MV-4-11 (cell line): ENCODE data around the gene TMEM106C.

ENCODE experiments used
- DNase-seq: peaks from one replicate; lab custom pipeline; 2025; lab: John Stamatoyannopoulos, UW

The TMEM106C gene

DNA sequence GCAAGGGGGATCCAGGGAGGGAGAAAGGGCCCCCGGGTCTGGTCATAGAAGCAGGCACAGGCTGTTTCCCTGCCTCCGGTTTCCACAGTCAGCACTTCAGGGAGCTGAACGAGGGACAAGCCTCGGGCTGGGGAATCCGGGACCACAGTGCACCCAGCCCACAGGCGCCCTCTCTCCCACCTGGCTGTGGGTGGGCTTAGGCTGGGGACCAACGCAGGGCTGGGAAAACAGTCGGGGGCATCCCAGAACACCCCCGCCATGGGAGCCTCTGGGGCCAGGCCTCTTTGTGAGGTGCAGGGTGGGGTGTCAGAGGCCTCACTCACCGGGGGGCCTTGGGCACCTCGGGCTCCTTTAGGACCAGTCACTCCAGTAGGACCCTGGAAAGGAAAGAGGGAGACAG, 16.3 kb downstream of the TMEM106C start:
- no peak for DNase-seq

DNA sequence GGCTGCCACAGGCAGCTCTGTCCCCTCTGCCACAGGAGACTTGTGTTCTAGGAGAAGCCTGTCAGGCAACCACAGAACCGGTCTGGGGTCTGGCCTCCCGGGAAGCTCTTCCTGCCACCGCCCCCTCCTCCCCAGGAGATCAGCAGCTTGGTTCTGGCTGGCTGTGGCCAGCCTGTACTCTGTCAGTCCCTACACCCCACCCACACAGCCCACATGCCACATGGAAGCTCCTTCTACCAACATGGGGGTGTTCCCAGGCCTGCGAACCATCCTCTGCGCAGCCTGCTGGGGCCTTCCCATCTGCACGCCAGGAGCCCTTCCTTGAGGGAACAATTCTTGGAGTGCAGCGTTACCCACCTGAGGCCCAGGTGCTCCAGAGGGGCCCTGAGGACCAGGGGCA, 16.8 kb downstream of the TMEM106C start:
- no peak for DNase-seq

DNA sequence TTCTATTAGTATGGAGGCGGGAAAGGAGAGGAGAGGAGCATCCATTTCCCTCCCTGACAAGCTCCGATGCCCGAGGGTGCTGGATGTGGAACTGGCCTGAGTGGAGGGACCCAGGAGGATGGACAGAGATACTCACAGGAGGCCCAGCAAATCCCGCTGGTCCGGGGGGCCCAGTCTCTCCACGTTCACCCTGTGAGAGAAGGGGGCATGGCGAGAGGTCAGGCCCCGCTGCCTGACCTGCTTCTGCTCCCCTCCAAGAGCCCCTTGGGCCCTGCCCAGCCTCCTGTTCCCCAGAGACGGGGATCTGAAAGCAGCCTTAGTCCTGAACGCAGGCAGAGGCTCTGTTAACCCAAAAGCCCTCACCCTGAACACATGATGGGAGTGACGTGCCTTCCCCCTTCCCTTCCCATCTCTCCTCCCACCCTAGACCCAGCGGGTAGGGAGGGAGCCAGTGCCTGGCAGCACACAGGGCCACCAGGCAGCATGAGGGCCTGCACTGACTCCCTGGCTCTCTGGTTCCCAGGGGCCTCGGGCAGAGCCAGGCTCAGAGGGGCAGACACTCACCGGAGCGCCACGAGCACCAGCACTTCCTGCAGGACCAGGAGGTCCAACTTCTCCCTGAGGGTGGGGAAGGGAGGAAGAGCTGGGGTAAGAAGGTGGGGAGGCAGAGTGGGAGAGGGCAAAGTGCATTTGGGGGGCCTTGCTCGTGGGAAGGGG, 17.5 kb downstream of the TMEM106C start:
- DNase-seq = no peak

DNA sequence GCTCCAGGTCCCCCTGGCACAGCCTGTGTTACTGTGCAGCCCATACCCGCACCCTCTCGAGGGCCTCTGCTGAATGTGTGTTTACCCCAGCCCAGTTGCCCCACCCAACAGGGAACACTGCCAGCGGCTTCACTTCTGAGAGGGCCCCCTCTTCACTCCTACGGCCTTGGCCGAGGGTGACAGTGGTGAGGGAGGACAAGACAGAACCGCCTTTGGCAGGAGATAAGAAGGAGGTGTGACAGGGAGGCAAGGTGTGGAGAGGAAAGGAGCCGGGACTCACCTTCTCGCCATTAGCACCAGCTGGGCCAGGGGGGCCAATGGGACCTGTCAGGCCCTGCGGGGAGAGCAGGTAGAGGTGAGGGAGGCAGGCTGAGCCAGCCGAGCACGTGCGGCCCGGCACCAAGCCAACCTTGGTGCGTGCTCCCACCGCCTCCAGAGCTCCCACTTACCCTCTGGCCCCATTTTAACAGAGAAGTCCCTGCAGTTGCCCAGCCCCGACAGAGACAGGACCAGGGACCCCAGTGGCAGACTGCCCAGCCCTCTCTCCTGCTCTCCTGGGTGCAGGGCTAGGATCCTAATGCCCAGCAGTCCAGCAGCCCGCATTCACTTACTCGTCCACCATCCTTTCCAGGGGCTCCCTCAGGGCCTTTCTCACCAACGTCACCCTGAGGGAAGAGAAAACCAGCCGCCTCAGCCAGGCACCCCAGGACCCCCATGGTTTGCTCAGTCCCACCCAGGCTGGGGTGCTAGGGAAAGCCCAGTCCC, 18.3 kb downstream of the TMEM106C start:
- DNase-seq = no peak

DNA sequence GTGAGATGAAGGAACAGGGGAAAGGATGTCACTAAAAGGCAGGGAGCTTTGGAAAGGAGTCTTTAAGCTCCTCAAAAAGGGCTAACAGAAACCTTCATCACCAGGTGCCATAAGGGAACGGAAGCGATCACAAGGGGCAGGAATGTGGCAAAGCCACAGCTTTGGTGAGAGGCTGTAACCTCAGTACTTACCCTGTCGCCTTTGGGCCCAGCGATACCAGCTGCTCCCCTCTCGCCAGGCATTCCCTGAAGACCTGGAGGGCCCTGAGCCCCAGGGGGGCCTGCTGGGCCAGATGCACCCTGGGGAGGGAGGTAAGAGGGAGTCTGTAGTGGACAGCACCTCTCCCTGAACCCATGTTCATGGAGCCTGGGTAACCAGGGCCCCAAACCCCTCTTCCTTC, 18.9 kb downstream of the TMEM106C start:
- no peak for DNase-seq

- DNase-seq = no peak
Measured at GRCh38 chr12:47982770-47983169, 19.4 kb downstream of the TMEM106C start.

DNA sequence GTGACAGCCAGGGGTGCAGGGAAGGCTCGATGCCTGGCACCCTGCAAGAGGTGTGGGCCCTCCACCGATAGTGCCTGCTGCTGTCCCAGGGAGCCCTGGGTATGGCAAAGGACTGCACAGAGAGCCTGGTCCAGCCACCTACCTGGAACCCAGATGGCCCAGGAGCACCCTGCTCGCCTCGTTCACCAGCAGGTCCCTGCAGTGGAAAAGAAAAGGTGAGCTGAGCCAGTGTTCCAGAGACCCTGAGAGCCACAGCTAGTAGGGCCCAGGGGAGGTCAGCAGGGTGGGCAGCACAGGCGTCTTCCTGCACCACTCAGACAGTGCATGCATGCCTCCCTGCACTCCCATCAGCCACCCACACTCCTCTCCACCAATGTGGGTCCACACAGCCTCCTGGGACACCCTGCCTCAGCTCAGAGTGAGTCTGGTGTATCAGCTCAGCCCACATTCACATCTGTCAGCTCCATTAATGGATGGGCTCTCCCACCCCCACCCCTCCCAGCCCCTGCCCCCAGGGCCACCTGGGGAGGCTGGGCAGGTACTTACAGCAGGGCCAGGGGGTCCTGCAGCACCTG, 20.2 kb downstream of the TMEM106C start:
- no peak for DNase-seq

- DNase-seq = no peak
Measured at GRCh38 chr12:47984331-47984801, 21.0 kb downstream of the TMEM106C start.

DNA sequence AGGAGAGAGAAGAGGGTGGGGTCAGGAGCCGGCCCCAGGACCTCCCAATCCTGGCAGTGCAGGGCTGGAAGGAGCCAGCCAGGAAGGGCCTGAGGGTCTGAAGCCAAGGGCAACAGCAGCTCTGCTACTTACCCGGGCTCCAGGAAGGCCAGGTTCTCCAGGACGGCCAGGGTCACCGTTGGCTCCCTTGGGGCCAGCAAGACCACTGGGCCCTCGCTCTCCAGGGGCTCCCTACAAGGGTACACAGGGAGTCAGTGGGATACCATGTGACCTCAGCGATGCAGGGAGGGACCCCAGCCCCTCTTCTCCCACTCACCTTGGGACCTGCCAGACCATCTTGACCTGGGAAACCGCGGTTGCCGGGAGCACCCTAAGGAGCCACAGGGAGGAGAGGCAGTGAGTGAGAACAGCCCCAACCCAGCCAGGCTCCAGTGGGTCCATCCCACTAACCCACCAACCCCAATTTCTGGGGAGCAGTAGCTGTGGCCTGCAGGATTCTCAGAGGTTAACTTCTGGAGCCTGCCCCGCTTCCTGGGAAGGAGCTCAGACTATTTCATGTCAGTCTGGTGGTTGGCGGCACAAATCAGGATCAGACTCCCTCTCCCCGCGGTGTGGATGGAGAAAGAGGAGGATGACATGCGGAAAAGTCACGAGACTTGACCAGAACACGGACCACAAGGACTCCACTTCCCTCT, 22.3 kb downstream of the TMEM106C start:
- DNase-seq = no peak

DNA sequence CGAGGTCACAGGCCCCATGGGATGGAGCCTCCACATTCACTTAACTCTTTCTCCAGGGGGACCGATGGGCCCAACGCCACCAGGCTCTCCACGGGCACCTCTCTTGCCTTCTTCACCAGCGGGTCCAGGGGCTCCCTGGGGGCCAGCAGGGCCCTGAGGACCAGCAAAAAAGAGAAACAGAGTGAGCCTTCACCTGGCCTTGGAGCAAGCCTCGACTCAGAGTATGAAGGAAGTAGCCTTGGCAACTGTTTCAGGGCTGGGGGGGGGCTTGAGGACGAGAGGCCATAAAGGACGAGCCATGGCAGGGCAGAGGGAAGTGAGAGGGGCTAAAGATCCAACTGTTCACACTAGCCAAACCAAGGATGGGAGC, 22.9 kb downstream of the TMEM106C start:
- no peak for DNase-seq

- DNase-seq = no peak
Measured at GRCh38 chr12:47986832-47987231, 23.4 kb downstream of the TMEM106C start.

DNA sequence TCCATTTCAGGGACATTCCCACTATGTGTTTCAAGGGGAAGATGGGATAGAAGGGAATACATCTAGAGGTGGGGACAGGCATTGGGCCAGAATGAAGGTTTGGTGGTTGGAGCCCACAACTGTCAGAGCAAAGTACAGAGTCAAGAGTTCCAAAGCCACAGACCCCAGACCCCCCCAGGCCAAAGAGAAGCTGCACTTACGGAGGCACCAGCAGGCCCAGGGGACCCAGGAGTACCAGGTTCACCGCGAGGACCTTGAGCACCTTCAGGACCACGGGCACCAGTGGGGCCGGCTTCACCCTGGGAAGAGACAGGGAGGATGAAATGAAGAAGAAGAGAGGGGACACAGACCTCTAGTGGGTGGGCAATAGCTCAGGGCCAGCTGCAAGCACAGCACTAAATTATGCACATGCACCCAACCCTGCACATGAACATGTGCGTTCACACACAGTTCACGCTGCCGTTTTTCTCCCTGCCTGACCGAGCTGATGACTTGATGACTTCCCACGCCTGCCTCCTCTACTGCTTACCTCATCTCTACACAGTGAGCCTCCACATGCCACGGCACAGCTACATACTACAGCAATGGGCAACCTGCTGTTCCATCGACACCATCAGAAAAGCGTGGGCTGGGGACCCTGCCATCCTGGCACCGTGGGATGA, 24.1 kb downstream of the TMEM106C start:
- DNase-seq = no peak

DNA sequence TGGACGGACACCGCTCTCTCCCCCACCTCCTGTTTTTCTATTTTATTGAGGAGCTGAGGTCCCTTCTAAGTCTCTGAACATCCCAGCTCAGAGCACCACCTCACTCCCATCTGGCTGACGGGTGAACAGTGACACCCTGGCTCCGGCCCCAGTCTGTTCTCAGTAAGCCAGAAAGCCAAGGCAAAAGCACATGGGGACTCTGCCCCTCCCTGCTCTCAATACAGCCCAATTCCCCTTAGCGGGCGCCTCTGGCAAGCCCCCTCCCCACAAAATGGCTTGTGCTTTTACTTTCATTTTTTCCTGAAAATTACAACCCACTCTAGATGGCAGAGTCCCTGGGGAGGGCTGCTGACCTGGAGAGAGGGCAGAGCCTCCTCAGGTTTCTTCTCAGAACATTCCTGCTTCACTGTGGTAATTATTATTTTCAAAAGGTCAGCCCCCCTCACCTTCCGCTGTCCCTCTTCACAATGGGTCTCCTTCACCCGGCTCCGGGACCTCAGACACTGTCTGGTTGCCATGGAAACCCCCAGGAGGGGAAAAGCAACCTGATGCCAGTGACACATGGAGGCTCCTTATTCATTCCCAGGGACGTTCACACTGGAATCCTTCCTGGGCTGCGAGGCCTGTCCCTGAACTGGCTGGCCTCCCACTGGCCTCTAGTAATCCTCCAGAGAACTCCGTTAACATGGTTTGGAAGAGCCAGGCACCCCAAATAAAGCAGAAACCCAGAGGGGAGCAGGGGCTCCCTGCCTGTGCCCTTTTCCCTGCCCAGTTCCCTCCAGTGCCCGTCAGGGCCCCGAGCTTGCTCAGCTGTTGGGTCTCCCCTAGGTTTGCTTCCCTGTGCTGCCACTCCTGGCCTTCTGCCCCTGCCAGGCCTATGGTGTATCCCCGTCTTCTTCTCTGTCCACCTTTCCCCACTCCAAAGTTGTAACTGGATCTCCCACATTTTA, 25.0 kb downstream of the TMEM106C start:
- no peak for DNase-seq

GRCh38 chr12:47989023-47989417, 25.6 kb downstream of the TMEM106C start:
- no peak for DNase-seq

- no peak for DNase-seq
Measured at GRCh38 chr12:47989666-47990065, 26.3 kb downstream of the TMEM106C start.

GRCh38 chr12:47990351-47991105, 27.1 kb downstream of the TMEM106C start:
- DNase-seq = peak; percentile 97

GRCh38 chr12:47991106-47992061, 28.0 kb downstream of the TMEM106C start:
- no peak for DNase-seq

- DNase-seq = no peak
Measured at GRCh38 chr12:47992776-47993175, 29.4 kb downstream of the TMEM106C start.

DNA sequence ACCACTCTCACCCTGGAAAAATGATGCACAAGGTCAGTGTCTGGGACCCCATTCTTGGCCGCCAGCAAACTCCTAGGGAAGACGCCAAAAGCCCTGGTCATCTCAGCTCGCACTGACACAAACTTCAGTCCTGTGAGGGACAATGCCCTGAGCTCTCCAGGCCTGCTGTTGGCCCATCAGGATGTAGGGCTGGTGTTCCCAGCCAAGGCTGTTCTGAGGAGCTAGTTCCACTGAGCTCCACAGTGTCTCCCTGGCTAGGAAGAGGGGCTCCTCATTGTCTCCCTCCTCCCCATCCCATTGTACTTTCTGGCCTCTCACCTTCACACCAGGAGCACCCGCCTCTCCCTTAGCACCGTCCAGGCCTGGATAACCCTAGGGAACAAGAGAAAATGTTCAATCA, 30.1 kb downstream of the TMEM106C start:
- no peak for DNase-seq
